ENCODE results near the gene CDH11.

The CDH11 gene

GRCh38 chr16:64981568-64982281 lies 140.1 kb downstream of the CDH11 start:
- DNase-seq (ENCODE audit: low read depth, low spot score) = no peak

- DNase-seq (ENCODE audit: low read depth, low spot score) = no peak
Observed at GRCh38 chr16:64977206-64977920, 144.5 kb downstream of the CDH11 start.

- DNase-seq (ENCODE audit: low read depth, low spot score) = no peak
Observed at GRCh38 chr16:64975821-64976220, 146.0 kb downstream of the CDH11 start.

DNA sequence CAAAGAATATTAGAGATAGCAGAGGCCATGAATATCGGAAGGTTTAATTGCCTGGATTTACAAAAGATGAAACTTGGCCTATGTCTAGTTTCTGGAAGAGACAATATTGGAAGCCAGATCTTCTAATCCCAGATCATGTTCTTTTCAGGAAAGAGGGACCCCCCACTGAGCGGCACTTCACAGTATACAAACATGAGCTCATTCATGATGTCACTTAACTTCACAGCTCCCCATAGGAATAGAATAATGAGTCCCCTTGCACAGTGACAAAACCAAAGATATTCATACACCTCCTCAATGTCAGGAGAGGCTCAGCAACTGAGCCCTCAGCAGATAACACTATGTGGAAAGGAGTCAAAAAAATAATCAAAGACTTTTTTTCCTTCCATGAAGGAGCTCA lies 147.5 kb downstream of the CDH11 start:
- no peak for DNase-seq (ENCODE audit: low read depth, low spot score)

GRCh38 chr16:64973171-64973570 lies 148.7 kb downstream of the CDH11 start:
- DNase-seq (ENCODE audit: low read depth, low spot score) = no peak

DNA sequence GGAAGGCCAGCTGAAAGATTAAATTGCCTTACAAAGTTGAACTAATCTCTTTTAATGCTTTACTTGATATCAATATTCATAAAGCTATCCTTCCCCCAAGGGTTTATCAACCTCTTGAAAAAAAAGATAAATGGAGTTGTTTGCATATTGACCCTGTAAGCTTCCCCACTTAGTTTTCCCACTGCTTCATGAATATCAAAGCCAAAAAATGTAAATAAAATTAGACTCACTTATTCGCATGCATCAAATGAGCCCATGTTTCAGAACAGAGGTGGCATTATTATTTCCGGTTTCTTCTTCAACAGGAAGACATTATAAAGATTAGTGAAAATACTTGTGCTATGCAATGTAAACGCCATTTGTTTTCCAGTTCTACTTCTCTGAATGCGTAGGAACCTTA lies 150.7 kb downstream of the CDH11 start:
- no peak for DNase-seq (ENCODE audit: low read depth, low spot score)

DNA sequence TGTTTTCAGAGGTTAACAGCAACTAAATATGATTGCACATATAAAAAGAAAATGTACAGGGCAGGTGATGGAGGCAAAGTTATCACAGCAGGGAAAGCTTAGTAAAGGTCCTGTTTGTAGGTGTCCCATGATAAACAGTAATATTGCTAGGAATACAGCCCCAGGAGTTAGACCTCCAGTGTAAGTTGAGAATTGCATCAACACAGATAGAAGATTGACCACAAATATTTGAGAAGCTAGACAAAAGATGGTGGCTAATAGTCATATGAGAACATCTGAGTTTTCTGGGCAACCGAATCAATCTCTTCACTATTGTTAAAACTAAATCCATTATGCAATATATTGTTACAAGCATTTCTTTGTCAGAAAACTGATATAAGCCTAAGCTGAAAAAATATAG lies 152.6 kb downstream of the CDH11 start:
- DNase-seq (ENCODE audit: low read depth, low spot score) = no peak

DNA sequence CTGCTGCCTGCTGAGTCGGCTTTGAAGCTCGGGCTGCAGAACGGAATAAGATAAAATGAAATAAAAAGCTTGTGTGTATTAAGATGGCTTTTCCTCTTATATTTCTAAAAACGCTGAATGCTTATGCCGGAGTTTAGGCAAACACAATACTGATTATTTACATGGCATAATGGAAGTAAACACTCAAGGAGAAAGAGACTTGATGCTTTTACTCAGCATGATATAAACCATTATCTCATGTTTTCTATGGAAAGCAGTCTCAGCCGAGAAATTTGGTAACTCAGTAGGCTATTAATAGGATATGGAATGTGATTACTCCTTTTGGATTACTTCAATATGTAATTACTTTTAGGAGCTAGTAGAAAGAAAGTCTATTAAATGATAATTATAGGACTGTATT lies 153.3 kb downstream of the CDH11 start:
- DNase-seq (ENCODE audit: low read depth, low spot score) = no peak

- peak; percentile 13 for DNase-seq (ENCODE audit: low read depth, low spot score)
Observed at GRCh38 chr16:64964126-64964540, 157.7 kb downstream of the CDH11 start.

DNA sequence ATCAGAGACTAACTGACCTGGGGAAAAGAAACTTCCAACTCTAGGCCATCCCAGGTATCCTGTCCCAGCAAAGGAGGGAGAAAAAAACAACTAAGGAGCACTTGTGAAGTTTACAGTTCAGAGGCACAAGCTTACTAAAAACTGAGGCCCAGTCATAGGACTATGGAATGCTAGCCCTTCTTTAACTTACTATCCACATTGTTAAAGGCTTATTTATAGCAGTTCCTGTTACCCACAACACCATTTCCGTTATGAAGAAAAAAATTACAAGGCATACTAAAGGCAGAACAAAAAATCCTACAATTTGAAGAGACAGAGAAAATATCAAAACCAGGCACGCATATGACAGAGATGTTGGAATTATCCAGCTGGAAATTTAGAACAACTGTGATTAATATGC lies 159.1 kb downstream of the CDH11 start:
- DNase-seq (ENCODE audit: low read depth, low spot score) = no peak

- DNase-seq (ENCODE audit: low read depth, low spot score) = no peak
Observed at GRCh38 chr16:64957246-64957645, 164.6 kb downstream of the CDH11 start.

GRCh38 chr16:64952177-64952576 lies 169.7 kb downstream of the CDH11 start:
- DNase-seq (ENCODE audit: low read depth, low spot score) = peak; percentile 44

- DNase-seq (ENCODE audit: low read depth, low spot score) = no peak
Observed at GRCh38 chr16:64951193-64951592, 170.7 kb downstream of the CDH11 start.

DNA sequence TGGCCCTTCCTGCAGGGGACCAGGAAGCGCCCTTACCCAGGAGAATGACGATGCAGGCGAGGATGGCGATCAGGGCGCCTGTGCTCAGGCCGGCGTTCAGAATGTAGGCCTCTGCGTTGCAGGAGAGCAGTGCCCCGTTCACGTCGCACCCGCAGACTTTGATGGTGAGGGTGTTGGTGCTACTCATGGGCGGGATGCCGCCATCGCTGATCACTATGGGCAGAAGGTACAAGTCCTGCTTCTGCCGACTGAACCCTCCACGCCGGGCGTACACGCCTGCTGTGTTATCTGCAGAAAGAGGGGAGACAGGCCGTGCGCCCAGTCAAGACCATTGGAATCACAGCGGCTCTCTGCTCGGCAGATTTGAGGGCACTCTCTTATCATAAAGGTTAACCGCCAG lies 171.1 kb downstream of the CDH11 start:
- no peak for DNase-seq (ENCODE audit: low read depth, low spot score)

GRCh38 chr16:64950262-64950661 lies 171.6 kb downstream of the CDH11 start:
- no peak for DNase-seq (ENCODE audit: low read depth, low spot score)

- DNase-seq (ENCODE audit: low read depth, low spot score) = no peak
Observed at GRCh38 chr16:64948056-64948455, 173.8 kb downstream of the CDH11 start.

GRCh38 chr16:64947651-64948050 lies 174.2 kb downstream of the CDH11 start:
- no peak for DNase-seq (ENCODE audit: low read depth, low spot score)

- peak; percentile 53 for DNase-seq (ENCODE audit: low read depth, low spot score)
Observed at GRCh38 chr16:64933885-64934284, 188.0 kb downstream of the CDH11 start.

DNA sequence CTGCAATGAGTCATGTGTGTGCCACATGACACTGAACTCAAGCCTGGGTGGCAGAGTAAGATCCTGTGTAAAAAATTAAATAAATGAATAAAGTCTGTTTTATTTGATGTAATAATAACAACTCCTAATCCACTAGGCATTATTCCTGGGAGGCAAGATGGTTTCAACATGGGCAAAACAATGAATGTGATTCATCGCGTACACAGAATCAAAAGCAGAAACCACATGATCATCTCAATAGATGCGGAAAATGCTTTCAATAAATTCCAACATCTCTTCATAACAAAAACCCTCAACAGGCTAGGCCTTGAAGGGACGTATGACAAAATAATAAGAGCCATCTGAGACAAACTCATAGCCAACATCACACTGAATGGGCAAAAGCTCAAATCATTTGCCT lies 195.4 kb downstream of the CDH11 start:
- DNase-seq (ENCODE audit: low read depth, low spot score) = no peak

- no peak for DNase-seq (ENCODE audit: low read depth, low spot score)
Observed at GRCh38 chr16:64925166-64925565, 196.7 kb downstream of the CDH11 start.

DNA sequence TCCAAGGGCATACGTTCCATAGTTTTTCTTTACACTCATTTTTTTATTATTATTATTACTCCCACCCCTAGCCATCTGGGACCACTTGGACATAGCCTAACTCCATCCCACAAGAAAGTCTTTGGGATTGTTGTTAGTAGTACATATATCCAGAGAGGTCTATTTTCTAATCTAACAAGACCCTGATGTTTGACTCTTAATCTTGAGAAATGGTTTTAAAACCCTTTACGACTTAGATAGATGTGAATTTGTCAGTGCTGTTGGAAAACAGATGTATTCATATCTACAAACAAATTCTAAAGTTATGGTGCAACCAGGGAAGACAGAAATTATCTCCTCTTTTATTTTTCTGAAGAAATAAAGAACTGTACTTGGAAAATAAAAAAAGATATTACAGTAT lies 197.8 kb downstream of the CDH11 start:
- no peak for DNase-seq (ENCODE audit: low read depth, low spot score)

- DNase-seq (ENCODE audit: low read depth, low spot score) = no peak
Observed at GRCh38 chr16:64919929-64920607, 201.8 kb downstream of the CDH11 start.

DNA sequence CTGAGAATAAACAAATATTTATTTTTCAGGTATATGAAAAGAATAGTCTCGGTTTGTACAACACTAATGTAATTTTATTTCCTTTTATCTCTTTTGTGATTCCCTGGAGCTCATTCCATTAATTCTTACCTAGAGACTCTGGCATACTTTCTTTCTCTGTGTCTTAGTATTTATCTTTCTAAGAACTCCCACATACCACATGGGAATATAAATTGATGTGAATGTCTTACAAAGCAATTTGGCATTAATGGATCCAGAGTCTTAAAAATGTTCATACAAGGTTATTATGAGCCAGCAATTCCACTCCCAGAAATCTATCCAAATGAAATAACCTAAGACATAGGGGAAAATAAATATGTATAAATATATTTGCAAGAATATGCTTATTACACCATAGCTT lies 202.7 kb downstream of the CDH11 start:
- no peak for DNase-seq (ENCODE audit: low read depth, low spot score)

Measured in astrocyte of the hippocampus (primary cell).